Fibroblast of lung (primary cell): Measurements from ENCODE around the gene ACCS.

Experiments used
- CTCF ChIP-seq, 2 donors: IDR thresholded peaks in 1 of 2; conservative IDR thresholded peaks in 1 of 2; 1 replicate in 1 of 2; 2 replicates in 1 of 2; pipeline ENCODE4 v1.5.1; 2011 to 2012; ENCODE audit warnings: low read length in 2 of 2, control low read depth in 1 of 2, inconsistent platforms in 1 of 2, low read depth in 1 of 2, mild to moderate bottlenecking in 1 of 2
- EZH2 ChIP-seq: IDR thresholded peaks from 2 replicates; pipeline ENCODE4 v1.5.1; 2012; ENCODE audit warnings: low read length, control low read depth, mild to moderate bottlenecking; ENCODE audit errors: missing control alignments

- no peak for TF ChIP-seq CTCF (conservative IDR thresholded peaks at IDR 0.05 in 1 of 2, IDR thresholded peaks at IDR 0.05 in 1 of 2; ENCODE audit: low read depth in 1 of 2, low read length in 2 of 2)
- TF ChIP-seq EZH2: no peak
These were observed 41.1 kb upstream of the ACCS start for GRCh38 chr11:44024977-44025376.
